CD4-positive, alpha-beta T cell treated with Interleukin-10 for 1 hour (primary cell): ENCODE measurements around the gene OR4B1.
"Not testable (repeated sequence)": the region's sequence is repeated elsewhere in the genome, so short reads cannot be mapped to it uniquely, and the experiment has no call there.

Experiments used
- DNase-seq: peaks from one replicate; pipeline ENCODE4 v3.0.0-alpha.2; 2020

OR4B1 gene, protein sequence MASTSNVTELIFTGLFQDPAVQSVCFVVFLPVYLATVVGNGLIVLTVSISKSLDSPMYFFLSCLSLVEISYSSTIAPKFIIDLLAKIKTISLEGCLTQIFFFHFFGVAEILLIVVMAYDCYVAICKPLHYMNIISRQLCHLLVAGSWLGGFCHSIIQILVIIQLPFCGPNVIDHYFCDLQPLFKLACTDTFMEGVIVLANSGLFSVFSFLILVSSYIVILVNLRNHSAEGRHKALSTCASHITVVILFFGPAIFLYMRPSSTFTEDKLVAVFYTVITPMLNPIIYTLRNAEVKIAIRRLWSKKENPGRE

DNA sequence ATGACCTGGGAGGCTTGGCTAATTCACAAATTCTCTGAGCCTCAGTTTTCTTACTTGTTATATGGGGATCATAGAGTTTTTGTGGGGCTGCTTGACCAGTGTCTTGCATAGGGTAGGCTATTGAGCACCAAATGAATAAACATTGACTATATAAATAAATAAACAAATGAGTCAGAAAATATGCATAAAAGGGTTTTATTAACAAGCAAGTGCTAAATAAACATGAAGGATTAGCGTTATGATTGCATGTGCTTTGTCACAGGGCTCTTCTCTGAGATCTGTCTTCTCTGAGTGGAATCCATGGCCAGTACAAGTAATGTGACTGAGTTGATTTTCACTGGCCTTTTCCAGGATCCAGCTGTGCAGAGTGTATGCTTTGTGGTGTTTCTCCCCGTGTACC, at the start of gene OR4B1:
OR4B1 (plus strand) TSS at position 301 of the 400 bp plus-strand sequence; CDS start at position 301, 0 bp downstream.
- no peak for DNase-seq

DNA sequence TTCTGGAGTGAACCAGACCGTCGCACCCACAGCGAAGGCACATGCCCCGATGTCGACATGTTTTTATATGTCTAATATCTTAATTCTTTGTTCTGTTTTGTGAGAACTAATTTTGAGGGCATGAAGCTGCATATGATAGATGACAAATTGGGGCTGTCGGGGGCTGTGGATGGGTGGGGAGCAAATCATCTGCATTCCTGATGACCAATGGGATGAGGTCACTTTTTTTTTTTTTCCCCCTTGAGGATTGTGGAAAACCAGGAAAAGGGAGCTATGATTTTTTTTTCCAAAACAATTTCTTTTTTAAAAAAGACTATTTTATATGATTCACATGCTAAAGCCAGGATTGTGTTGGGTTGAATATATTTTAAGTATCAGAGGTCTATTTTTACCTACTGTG, 49.2 kb upstream of the OR4B1 start:
- no peak for DNase-seq

DNA sequence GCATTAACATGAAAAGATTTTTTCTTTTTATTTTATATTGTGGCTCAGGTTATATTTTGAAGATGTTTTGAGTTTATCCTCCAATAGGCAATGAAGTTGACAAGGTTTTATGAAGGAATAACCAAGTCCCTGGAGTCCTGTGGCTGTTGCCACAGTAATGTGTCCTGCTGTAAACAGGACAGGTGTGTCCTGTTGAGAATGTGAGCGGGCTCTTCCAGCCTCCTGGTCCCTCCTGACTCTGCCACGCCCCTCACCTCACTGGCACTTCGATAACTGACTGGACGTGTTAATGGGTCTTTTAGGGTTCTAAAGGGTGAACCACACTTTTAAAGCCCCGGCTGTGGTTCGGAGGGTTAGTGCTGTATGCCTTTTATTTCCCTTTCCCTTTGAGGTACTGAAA, 47.8 kb upstream of the OR4B1 start:
- DNase-seq = no peak

GRCh38 chr11:48169259-48169658, 47.4 kb upstream of the OR4B1 start:
- DNase-seq = no peak

DNA sequence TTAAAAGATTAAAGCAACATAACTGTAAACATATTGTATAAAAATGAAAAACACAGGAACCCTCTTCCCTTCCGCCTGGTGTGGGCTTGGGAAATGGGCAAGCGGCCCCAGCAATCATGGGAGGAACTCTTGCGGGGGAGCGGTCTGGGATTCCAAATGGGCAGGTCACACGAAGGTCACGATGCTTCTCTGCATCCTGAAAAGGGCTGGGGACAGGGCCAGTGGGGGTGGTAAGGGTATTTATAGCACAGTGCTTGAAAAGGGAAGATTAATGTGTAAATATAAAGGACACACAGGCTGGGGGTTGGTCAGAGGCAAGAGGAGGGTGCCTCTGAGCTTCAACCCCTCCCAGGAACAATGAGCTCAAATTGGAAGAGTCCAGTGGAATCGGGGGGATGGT, 46.9 kb upstream of the OR4B1 start:
- DNase-seq = no peak

GRCh38 chr11:48170241-48171233, 46.1 kb upstream of the OR4B1 start:
- DNase-seq = no peak

- peak; percentile 70 for DNase-seq
Observed at GRCh38 chr11:48172818-48173609, 43.6 kb upstream of the OR4B1 start.

DNA sequence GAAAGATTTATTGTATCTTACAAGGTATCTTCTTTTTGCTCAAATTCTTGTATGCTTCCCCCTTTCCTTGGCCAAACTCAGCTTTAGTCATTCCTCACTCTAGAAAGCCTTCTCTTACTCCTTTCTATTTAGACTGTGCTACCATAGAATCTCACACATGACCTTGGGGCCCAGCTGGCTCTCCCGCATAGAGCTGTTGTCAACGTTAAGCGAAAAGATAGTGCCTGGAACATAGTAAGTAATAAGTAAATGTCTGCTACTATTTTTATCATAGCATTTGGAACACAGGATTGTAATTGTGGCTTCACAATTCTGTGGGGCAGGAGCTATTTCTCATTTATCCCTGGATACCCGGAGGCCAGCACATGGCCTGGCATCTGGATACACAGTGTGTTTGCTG, 38.9 kb upstream of the OR4B1 start:
- no peak for DNase-seq

DNA sequence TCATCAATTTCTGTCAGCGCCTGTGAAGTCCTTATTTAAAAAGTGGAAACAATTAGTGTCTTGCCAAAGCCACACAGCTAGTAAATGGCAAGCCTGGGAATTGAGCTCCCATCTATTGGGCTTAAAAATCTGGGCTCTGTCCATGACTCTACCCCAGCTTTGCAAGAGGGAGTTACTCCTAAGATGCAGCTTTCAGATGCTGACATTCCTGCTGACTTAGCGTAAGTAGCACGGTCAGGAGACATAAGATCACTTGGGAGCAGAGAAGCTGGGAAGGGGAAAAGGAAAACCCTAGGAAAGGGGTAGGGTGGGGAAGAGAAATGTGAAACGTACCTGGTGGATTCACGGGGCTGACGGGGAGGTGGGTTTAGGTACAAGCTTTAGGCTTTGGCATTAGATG, 36.0 kb upstream of the OR4B1 start:
- DNase-seq = no peak

DNA sequence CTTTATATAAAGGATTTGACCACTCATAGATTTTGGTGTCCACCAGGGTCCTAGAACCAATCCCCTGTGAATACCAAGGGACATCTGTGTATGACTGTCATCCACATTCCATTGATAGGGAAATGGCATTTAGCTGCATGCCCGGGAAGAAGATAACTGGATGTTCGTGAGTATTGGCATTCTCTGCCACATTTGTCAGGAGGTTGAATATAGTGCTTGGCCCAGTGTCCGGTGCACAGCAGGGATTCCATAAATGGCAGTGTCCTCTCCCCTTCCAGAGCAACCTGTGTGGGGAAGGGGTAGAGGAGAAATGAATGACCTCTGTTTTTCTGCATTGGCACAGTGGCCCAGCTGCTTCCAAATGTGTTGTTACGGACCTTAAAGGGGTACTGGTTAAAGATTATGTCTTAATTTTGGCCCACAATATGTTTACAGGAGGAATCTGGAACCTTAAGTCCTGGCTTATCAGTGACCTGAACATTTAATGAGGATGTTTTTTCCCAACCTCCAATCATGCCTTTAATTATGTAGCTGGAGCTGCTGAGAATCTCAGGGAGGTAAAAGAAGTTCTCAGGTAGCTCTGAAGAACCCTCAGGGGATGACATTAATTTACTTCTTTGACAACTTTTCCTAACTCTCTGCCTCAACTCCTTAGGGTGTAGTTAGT, 33.6 kb upstream of the OR4B1 start:
- no peak for DNase-seq

GRCh38 chr11:48184452-48184851, 32.2 kb upstream of the OR4B1 start:
- no peak for DNase-seq

- DNase-seq = peak; percentile 28
Observed at GRCh38 chr11:48190906-48191654, 25.5 kb upstream of the OR4B1 start.

GRCh38 chr11:48193876-48194275, 22.7 kb upstream of the OR4B1 start:
- no peak for DNase-seq

DNA sequence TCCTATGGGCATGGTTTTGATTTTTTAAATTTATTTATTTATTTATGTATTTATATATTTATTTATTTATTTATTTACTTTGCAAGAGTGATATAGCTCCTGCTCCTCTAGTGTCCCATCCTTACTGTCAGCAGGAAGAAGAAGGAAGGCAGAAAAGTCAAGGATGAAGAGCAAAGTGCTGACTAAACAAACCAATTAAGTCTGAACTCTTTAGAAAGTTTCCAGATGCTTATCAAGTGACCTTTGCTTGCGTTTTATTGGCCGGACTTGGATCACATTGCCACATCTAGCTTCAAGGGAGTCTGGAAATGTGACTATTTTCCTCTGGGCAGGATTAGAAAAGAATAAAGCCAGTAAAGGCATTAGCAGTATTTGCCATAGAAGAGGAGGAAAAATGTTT, 8.7 kb upstream of the OR4B1 start:
- no peak for DNase-seq

DNA sequence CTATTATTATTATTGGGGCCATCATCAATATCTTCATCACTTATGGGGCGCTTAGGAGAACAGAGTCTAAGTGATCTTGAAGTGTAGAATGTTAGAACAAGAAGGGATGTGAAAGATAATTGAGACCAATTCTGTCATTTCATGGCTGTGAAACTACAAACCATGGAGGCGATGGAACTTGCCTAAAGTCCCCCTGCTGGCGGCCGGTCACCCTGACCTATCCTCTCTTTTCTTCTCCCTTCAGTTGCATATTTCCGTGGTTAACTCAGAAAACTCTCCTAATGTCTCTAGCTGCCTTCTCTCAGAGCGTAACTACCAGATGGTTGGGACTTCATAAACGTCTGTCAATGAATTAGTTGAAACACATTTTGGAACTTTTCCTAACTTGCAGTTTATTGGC, 6.6 kb upstream of the OR4B1 start:
- no peak for DNase-seq

- no peak for DNase-seq
Observed at GRCh38 chr11:48228761-48229160, 12.2 kb downstream of the OR4B1 start.

- DNase-seq = not testable (repeated sequence)
Observed at GRCh38 chr11:48230057-48230456, 13.4 kb downstream of the OR4B1 start.

DNA sequence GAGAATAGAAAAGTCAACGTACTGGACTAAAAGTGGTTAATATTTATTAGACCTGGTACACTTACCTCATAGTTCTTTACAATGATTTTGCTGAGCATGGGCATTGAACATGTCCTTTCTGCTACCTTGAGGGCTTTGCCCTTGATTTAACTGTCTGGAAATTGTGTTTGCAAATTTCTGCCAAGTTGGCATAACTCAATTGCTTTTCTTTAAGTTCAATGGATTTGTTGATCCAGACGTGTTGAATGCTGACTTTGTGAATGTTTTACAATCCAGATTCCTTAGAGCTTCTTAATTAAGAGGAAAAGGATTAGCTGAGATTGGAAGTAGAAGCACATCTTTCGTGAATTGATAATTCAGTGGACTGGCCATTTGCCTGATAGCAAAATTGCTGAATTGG, 21.1 kb downstream of the OR4B1 start:
- no peak for DNase-seq

DNA sequence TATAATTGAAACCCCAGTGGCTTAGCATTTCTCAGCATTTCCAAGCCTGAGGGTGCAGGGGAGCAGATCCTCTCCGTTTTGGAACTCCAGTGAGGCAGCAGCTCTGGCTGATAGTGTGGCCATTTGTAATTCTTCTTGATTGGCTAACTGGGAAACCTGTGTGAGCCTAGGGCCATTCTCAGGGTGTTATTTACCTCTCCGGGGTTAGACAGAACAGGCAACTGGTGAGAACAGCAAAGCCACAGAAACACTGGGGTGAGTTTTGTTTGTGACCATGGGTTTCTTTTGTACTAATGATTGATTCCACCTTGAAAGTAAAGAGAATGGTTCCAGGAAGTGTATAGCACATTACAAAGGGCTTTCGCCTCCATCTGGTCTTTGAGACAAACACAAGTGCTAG, 25.9 kb downstream of the OR4B1 start:
- no peak for DNase-seq

DNA sequence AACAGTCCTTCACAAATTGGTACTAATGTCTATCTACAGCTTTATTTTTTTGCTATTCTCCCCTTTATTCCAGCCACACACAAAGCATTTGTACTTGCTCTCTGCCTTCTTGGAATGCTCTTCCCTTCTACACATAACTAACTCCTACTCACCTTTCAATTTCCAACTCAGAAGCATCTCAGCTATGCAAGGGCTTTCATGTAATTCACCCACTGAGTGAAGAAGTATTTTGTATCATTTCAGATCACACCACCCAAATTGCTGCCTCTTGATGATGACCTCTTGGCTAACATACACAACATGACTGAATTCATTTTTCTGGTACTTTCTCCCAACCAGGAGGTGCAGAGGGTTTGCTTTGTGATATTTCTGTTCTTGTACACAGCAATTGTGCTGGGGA, 28.2 kb downstream of the OR4B1 start, which contains the start of gene OR4X2:
OR4X2 (plus strand) TSS at position 301 of the 400 bp plus-strand sequence; CDS start at position 301, 0 bp downstream.
- no peak for DNase-seq

GRCh38 chr11:48248902-48249301, 32.3 kb downstream of the OR4B1 start:
- no peak for DNase-seq

DNA sequence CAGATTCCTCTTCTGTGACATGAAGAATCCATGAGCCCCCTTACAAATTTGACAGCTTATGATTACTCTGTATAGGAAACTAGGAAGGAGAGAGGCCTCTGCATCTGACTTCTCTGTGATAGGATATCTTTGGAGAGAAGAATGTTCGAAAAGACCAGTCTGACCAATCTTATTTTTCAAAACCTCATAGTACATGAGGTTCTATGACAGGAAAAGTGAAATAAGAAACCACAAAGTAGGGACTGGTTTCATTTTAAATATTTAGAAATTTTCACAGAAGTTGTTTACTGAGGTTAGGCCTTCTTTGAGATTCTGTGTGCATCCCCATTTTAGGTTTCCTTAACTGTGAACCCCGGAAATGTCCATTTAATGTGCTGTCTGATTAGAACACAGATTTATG, 45.0 kb downstream of the OR4B1 start:
- DNase-seq = no peak
